Anterior cingulate cortex (tissue), 58 donors: Measurements from ENCODE around the gene PRDM16.
A peak's percentile ranks its signal among the peaks of the same experiment; 100 is the strongest.

Experiments used
- DNase-seq, 58 donors: peaks; one replicate each; lab custom pipeline; 2025; lab: John Stamatoyannopoulos, UW

PRDM16 gene

DNA sequence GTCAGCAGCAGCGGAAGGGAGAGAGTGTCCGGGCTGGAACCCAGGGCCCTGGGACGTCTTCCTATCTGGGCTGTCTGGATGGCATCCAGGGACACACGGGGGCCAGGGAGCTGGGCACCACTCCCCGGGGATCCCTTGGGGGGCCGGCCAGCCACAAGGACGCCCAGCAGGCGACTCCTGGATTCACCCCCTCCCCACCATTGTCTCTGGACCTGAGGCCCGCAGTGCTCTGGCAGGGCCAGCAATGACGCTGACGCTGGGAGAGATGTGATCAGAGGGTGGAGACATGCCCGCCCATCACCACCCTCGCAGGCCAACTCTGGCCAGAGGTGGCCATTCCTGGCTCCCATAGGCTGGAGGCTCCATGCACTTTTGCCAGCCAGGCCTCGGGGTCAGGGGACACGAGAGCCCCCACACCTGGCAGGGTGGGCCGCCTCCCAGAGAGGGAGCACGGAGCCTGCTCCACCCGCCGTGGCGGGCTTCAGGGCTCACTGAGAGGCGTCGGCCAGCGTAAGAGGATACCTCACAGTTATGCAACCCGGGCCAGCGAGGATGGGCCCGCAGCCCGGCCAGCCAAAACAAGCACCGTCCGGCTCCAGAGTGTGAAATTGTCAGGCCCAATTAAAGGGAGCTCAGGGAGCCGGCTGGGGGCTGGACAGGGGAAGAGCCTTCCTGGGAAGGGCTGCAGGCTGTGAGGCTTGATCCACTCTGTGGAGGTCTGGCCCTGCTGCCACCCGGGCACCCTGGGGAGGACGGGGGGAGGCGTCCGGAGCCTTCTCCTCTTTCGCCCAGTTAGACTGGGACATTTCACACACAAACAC is 37.4 kb upstream of the PRDM16 start:
- DNase-seq, result peak in 22 of 58 donors; percentile 18 to 71 (median 47)

DNA sequence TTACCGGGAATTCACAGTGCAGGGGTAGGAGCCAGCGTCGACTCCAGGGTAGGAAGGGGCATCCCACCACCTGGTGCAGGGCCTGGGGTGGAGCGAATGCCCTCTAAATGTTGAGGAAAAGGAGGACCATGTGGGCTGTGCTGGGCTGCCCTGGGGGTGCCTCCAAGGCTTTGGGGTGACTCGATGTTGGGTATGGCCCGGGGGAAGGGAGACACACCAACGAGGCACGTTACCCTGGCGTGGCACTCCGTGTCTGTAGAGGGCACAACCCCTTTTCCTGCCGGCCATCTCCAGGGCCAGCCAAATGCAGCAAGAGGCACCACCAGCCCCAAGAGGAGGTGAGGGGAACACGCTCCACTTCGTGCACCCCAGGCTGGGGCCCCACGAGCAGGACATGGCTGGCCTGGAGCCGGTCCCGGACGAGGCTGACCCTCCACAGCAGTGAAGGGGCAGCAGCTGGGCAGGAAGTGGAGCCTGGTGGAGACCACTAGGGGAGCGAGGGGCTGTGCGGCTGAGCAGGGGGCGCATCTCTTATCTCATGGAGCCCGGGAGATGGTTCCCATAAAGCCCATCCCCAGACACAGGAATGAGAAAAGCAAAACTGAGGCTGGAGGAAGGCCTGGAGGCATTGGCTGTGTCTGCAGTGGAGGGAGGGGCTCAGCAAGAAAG is 36.5 kb upstream of the PRDM16 start:
- DNase-seq, result no peak

DNA sequence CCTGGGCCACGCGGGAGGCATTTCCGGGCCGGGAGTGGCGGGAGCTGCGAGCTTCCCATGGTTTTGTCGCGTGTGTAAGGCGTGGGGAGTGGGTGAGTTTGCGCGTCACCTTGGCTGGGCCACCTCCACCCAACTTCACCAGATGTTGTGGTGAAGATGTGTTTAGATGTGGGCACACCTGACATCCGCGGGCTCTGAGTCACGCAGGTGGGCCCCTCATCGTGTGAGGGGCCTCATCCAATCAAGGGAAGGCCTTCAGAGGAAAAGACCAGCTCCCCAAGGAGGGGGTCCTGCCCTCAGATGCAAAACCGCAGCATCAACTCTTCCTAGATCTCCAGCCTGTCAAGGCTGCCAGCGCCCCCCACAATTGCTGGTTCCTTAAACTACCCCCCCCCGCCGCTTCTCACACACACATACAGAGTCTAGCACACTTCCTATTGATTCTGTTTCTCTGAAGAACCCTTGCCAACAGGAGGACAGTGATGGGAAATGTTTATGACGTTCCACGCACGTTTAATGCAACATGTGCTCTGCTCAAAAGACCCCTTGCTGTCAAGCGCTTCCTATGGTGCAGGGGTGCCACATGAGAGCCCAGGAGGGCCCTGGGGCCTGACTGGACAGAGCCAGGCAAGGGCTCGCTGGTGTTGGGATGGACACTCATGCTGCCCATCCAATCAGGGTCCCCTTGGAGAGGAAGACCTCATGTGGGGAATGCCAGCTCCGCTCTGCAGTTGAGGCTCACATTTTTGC is 35.8 kb upstream of the PRDM16 start:
- no peak for DNase-seq

DNA sequence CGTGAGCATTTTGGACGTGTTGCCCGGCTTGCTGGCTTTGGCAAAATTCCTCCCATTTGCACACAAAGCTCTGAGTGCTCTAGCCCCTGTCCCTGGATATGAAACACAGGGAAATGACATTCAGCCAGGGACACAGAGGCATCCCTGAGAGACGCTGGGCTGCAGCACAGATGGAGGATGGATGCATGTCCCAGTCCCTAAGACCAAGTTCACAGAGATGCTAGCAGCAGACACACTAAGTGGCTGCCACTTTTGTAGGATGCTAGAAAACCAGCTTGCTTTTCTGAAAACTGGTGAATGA is 35.3 kb upstream of the PRDM16 start:
- no peak for DNase-seq

DNA sequence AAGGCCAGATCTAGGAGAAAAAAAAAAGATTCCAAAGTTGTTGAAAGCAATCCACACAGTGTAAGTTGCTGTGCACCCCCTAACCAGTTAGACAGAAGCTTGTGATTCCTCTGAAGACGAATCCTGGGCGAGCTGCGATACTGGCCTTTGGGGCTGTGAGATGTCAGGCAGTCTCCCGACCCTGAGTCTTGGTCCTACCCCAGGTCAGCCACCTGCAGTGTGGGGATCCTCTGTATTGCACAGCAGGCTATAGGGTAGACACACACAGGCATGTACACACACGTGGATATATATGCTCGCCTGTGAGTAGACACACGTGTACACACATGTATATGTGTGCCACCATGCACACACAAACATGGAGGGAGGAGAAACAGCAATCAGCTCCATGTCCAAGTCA is 34.8 kb upstream of the PRDM16 start:
- no peak for DNase-seq

DNA sequence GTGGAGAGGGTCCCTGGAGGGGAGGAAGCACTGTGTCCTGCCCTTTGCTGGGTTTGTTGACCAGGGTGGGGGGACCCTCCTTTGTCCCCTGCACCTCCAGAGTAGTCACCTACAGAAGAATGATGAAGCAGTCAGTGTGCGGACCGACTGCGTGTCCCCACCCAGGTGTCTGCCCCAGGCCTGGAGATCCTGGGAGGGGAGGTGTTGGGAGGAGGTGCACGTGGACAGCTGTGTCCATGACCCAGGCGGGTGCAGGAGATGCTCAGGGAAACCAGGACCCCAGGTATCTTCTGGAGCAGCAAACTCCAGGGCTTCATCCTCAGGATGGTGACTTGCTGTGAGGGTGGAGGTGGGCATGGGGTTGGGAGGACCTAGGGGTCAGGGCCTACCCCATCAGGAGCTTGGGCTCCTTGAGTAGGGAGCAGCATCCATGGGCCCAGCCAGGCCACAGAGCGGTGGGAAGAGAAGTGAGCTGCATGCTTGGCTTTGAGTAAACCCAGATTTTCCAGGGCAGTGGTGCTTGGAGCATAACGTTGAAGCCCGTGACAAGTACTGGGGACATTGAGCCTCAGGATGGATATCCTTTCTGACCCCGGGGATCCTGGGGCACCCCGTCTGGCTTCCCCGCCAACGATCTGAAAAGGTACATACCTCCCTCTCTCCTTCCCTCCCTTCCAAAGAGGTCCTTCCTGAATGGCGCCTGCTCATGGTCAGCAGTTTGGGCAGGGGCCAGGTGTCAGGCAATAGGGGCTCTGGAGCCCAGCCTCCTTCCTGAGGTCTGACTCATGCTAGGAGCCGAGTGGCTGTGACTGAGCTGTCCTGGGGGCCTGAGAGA is 34.1 kb upstream of the PRDM16 start:
- no peak for DNase-seq

DNA sequence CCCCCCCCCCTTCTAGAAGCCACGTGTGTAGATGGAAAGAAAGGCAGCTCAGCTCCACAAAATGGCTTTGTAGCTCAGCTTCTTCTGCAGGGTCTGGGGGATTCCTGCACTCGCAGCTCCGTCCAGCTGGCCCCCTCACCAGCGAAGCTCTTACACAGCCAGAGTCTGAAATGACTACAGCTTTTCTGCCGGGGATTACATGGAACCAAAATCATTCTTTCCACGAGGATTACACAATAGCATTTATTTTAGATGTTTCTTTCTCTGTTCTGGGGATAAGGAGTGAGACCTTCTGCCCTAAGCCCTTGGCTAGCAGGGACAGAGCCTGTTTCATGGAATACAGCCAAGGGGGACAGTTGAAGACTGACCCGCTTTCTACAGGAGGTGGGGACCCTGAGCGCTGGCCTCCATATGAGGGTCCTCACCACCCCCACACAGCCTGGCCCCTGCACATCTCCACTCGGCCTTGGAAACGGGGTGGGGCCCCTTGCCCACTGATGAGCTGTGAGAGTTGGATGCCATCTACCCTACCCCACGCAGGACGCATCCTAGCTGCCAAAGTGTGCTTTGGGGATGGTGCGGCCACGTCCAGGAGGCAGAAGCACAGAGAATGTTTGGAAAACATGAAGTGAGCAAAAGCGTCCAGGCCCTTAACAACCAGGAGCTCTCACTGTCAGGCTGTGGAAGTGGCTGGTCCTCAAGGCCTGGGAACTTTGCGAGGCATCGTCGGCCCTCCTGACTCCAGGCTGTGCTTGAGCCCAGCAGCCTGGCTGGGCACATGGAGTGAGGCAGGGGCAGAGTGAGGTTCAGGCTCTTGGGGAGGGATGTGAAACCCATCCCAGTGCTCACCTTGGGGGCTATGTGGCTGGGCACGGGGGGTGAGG is 33.2 kb upstream of the PRDM16 start:
- no peak for DNase-seq

DNA sequence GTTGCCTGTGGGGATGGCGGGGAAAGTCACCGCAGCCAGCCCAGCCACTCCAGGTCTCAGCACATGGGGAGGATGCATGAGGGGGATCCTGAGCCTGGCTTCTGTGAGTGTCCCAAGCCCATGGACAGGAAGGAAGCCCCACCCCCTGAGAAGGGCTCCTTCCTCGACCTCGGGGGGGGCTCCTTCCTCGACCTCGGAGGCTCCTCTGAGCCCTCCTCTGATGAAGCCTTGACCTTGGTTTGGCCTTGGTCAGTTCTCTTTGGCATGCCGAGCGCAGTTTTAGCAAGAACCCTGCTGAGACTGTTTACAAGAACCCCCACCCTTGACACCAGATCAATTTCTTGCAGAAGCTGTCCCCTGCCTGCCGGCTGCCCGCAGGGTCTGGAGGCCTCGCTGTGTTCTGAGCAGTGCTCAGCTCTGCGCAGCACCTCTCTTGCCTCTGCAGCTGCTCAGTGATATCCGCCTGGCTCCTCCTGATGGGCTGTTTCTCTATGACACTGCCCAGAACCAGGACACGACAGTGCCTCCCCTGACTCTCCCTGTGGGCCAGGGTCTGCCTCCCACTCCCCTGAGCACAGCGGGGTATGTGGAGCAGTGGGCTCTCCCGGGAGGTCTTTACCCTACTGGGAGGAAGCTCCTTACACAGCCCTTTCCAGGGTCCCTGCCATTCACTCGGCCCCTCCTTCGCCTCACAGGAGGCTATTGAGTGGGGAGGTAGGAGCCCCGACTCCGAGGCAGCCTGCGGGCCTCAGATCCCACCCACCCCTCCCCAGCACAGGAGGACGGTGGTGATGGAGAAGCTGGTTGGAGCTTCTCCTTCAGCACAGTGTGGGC is 32.3 kb upstream of the PRDM16 start:
- no peak for DNase-seq

DNA sequence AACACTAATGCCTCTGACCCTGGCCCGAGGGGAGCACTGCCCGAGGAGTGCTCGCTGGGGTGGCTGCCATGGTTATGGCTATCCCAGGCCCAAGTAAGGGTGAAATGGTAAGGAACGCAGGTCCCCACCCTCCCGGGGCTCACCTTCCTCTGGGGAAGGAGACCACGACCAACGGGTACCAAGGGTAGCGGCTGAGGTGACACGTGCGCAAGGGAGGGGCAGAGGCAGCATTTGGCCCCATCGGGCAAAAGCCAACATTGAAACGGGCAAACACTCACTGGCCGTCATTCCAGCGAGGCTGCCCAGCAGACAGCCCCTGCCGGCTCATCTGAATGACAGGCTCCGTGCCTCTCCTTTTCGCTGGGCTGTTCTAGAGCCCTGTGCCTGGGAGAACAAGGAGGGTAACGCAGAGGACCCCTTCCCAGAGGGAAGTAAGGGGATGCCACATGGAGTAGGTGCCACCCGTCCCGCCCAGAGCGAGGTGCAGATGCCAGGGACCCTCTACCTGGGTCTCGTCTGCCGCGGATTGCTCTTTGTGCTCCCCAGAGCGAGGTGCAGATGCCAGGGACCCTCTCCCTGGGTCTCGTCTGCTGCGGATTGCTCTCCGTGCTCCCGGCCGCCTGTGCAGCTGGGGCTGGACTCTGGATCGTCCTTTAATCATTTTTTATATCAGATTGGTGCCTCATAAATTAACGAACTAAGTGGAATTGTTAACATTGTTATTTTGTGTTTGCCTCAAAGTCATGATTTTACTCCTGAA is 31.5 kb upstream of the PRDM16 start:
- DNase-seq, result no peak

DNA sequence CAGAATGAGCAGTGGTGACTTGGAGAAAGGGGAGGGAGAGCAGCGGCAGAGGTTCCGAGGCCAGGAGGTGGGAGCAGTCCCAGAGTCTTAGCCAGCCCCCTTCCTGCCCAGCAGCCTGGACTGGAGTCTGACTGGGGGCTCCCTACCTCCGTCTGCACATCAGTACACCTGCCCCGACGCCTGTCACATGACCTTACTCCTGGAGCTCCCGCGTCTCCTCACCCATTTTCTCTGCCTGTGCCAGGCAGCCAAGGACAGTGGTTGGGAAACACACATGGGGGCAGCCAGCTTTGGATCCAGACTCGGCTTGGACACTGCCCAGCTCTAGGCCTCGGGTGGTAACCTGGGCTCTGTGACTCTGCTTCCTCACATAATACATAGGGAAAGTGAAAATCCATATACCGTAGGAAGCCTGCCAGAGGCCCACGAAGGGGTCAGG is 30.9 kb upstream of the PRDM16 start:
- DNase-seq, result no peak

DNA sequence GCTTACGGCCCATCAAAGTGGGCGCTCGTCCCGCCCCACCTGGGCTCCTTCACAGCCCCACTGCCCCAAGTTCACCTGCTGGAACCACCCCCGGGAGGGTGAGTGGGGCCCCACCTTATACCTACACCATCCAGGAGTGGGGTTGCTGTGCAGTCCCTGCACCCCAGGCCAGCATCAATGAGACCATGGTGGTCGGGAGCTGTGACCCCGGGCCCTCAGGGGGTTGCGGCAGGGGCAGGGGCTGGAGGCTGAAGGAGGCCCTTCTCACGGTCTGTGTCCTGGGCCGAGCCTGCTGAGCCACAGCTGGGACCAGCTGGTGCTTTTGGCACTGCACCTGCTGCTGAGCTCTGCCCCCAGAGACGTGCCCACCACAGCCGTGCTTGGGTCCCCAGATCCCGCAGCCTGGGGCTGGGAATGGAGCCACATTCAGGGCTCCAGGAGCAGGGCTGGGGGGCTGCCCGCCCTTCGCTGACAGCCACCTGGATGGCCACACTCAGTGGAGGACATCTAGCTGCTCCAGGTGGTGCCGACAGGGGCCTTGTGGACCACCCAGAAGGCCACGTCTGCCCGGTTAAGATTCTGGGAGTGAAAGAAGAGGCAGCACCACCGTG is 30.3 kb upstream of the PRDM16 start:
- DNase-seq, result no peak

DNA sequence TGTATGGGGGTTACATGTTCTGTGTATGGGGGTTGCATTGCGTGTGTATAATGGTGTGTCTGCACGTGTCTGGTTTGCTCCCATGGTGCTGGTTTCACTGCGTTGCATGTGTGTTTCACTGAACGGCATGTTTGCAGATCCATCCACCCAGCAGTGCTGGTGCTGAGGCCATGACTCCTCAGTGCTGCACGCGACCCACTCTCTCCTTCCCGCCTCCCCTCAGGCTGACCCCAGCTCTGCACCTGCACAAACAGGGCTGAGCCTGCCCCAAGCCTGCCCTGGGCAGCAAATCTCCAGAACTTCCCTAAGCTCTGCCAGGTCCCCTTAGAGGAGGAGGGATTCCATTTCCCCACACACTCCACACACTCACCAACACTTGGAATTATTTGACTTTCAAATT is 29.0 kb upstream of the PRDM16 start:
- no peak for DNase-seq

DNA sequence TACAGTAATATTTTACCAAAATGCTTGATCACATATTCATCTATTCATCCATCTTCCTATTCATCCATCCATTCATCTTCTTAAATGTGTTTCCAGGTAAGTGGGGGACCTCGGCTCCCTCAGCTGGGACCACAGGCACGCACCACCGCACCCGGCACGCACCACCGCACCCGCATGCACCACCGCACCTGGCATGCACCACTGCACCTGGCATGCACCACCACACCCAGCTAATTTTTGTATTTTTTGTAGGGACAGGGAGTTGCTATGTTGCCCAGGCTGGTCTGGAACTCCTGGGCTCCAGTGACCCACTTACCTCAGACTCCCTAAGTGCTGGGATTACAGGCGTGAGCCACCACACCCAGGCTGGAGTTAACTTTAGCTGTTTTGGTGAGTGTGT is 26.5 kb upstream of the PRDM16 start:
- no peak for DNase-seq

DNA sequence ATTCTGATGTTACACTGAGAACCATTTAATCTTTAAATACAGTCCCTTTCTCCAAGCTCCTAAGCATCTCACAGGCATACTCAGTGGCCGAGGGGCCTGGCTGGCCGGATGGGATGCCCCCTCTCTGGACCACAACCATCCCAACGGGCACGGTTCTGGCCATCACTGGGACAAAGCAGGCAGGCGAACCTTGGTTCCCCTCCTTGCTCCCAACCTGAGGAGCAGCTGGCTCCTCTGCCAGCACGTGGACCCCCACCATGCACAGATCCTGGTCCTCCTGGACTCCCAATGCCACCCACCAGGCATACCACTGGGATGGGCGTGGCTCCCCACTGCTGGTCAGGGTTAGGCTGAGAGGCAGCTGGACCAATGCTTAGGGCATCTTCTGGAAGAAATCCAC is 19.8 kb upstream of the PRDM16 start:
- DNase-seq, result no peak

DNA sequence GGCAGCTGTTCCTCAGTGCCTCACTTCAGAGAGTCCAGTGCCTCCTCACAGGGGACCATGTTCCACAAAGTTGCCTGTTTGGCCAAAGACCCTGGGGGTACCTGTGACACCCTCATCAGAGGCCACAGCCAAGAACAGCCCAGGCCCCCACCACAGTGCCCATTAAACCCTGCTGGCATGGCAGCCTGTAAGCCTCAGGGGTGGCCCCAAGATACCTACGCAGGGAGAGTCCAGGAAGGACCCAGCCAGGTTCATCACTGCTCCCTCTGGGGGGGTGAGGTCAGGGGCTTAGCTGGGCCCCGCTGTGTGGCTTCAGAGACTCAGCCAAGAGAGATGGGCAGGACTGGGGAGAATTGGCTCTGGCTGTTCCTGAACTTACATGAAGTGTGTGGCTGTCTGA is 19.1 kb upstream of the PRDM16 start:
- DNase-seq, result no peak

DNA sequence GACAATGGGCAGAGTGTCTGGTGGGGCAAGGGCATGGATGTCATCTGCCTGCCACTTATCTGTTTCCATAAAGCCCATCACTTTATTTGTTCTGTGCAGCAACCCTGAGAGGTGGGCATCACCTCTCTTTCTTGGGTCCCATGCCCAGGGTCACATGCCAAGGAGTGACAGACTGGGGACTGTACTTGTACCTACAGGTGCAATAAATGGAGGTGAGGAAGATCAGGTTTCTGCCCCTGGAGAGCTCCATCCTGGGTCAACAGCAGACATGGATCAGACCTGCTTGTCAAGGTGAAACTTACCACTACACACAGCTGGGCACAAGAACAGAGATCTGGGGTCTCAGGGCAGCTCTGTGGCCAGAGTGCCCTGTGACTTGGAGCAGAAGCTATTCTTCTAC is 18.4 kb upstream of the PRDM16 start:
- DNase-seq, result no peak
